GM23338 (cell line): ENCODE measurements around the gene SCAPER. TPM values are rescaled to one million over a fixed set of nuclear protein-coding genes. Genes with fewer than 3 reads are reported as not detected.

Source experiments
- ATAC-seq: fragments of 200-7000 bp; cut with Tn5 transposase; 3 replicates; pipeline ENCODE4 v1.9.1; 2020
- DNase-seq: peaks from one replicate; pipeline ENCODE4 v3.0.0-alpha.2; 2015; ENCODE audit warnings: low spot score
- H2AFZ ChIP-seq: fragments of 200-600 bp; sonication (generic); 2 replicates; pipeline ENCODE4 v1.8.0; 2016; ENCODE audit warnings: antibody characterized with exemption, mild to moderate bottlenecking, moderate library complexity
- H3F3A ChIP-seq: fragments of 200-600 bp; sonication (generic); replicated peaks from 2 replicates; pipeline ENCODE4 v1.8.0; 2017; ENCODE audit warnings: antibody characterized with exemption, mixed run types, low read depth
- H3K27ac ChIP-seq: fragments of 200-600 bp; sonication (generic); 2 replicates; pipeline ENCODE4 v1.6.1; 2016; ENCODE audit warnings: low read depth
- H3K27me3 ChIP-seq: fragments of 200-600 bp; sonication (generic); 2 replicates; pipeline ENCODE4 v1.8.0; 2016; ENCODE audit warnings: mild to moderate bottlenecking, mixed run types, moderate library complexity; ENCODE audit not compliant: insufficient read depth
- H3K36me3 ChIP-seq: fragments of 200-600 bp; sonication (generic); 2 replicates; pipeline ENCODE4 v1.8.0; 2016; ENCODE audit warnings: mild to moderate bottlenecking; ENCODE audit not compliant: insufficient read depth
- H3K4me1 ChIP-seq: fragments of 200-600 bp; sonication (generic); 2 replicates; pipeline ENCODE4 v1.8.0; 2016; ENCODE audit warnings: mild to moderate bottlenecking, moderate library complexity; ENCODE audit not compliant: insufficient read depth
- H3K4me2 ChIP-seq: fragments of 200-600 bp; sonication (generic); 2 replicates; pipeline ENCODE4 v1.7.1; 2017; ENCODE audit warnings: mixed run types
- H3K4me3 ChIP-seq: fragments of 200-600 bp; sonication (generic); 2 replicates; pipeline ENCODE4 v1.6.1; 2016; ENCODE audit warnings: mixed run types
- H3K79me2 ChIP-seq: fragments of 200-600 bp; sonication (generic); replicated peaks from 2 replicates; pipeline ENCODE4 v1.8.0; 2017; ENCODE audit warnings: mild to moderate bottlenecking; ENCODE audit not compliant: insufficient read depth
- H3K9me2 ChIP-seq: fragments of 200-600 bp; sonication (generic); 2 replicates; pipeline ENCODE4 v1.8.0; 2017; ENCODE audit not compliant: insufficient read depth
- H4K20me1 ChIP-seq: fragments of 200-600 bp; sonication (generic); replicated peaks from 2 replicates; pipeline ENCODE4 v1.8.0; 2017; ENCODE audit warnings: mild to moderate bottlenecking; ENCODE audit not compliant: insufficient read depth
- H3K27ac Mint-ChIP-seq: 2 replicates; pipeline ENCODE4 v1.8.0; 2020; ENCODE audit warnings: inconsistent platforms, mild to moderate bottlenecking, moderate library complexity, mixed read lengths
- H3K27me3 Mint-ChIP-seq: 3 replicates; pipeline ENCODE4 v1.8.0; 2022; ENCODE audit warnings: low read depth, mild to moderate bottlenecking, moderate library complexity, mixed read lengths, inconsistent platforms; ENCODE audit not compliant: insufficient read depth, poor library complexity
- H3K36me3 Mint-ChIP-seq: 3 replicates; pipeline ENCODE4 v1.8.0; 2021; ENCODE audit warnings: low read depth, mild to moderate bottlenecking, inconsistent platforms, moderate library complexity, mixed read lengths
- H3K4me1 Mint-ChIP-seq: 3 replicates; pipeline ENCODE4 v1.8.0; 2020; ENCODE audit warnings: mild to moderate bottlenecking, inconsistent platforms, mixed read lengths
- H3K4me3 Mint-ChIP-seq: 3 replicates; pipeline ENCODE4 v1.8.0; 2021; ENCODE audit warnings: moderate library complexity, mild to moderate bottlenecking, inconsistent platforms, mixed read lengths
- H3K9me3 Mint-ChIP-seq: 3 replicates; pipeline ENCODE4 v1.8.0; 2020; ENCODE audit warnings: moderate library complexity, mild to moderate bottlenecking, inconsistent platforms, mixed read lengths
- CREB1 ChIP-seq: fragments of 250-450 bp; sonication (Bioruptor Pico); IDR thresholded peaks from 2 replicates; pipeline ENCODE4 v1.5.0; 2020; ENCODE audit warnings: low read depth, mild to moderate bottlenecking, moderate library complexity
- ZNF114 ChIP-seq: fragments of 250-450 bp; sonication (Bioruptor Pico); IDR thresholded peaks from 2 replicates; pipeline ENCODE4 v1.5.0; 2020; ENCODE audit warnings: mild to moderate bottlenecking, moderate library complexity
- ZNF462 ChIP-seq: fragments of 250-450 bp; sonication (Bioruptor Pico); IDR thresholded peaks from 2 replicates; pipeline ENCODE4 v1.5.0; 2020; ENCODE audit warnings: mild to moderate bottlenecking, moderate library complexity
- polyA plus RNA-seq: library from polyadenylated mRNA; unstranded; fragments of >200 nt; fragmentation: Nextera tagmentation; extraction: Ambion mirVana; gene quantifications from 2 replicates; pipeline ENCODE4 v1.2.1, GENCODE V29; 2016
- total RNA-seq: library from RNA; depleted of rRNA; stranded (reverse); fragments of >200 nt; shearing (Covaris generic); gene quantifications from 2 replicates; pipeline ENCODE4 v1.2.3, GENCODE V29; 2014
- TF ChIP-seq, protein P1 (sequence below), 2 experiments: fragments of 200-600 bp in 1 of 2; sonication (generic) in 1 of 2; conservative IDR thresholded peaks; 2 replicates each; pipeline versions ENCODE4 v1.5.1 to v1.6.1; 2016 to 2017; ENCODE audit warnings: antibody characterized with exemption in 2 of 2, low read depth in 2 of 2, mild to moderate bottlenecking in 2 of 2, moderate library complexity in 1 of 2

The SCAPER gene
- total and polyA plus RNA-seq, 2 experiments from 2014 or later, result 9.1 to 17.6 TPM

GRCh38 chr15:76328106-76328696 lies 576.9 kb downstream of the SCAPER start:
- Histone ChIP-seq H3K36me3 (no peaks in the 10 kb centered on the region), H3K27ac (no peak overlapping the region), H3K4me1 (no peaks in the 10 kb centered on the region), H3K4me2 (no peak overlapping the region), H3F3A (no peaks in the 10 kb centered on the region), H3K27me3 (0 out of 2 replicates have a peak, but pooled peaks cover 4% of the 10 kb centered on the region), H2AFZ (no peak overlapping the region), H3K4me3 (no peak overlapping the region), H3K9me2 (no peaks in the 10 kb centered on the region), H4K20me1 (no peaks in the 10 kb centered on the region), H3K79me2 (no peaks in the 10 kb centered on the region)
- Mint-ChIP-seq H3K4me3 (no peak overlapping the region), H3K27me3 (peaks cover 11% of the 10 kb centered on the region), H3K36me3 (no peaks in the 10 kb centered on the region), H3K9me3 (no peaks in the 10 kb centered on the region), H3K27ac (no peak overlapping the region), H3K4me1 (peaks cover 7% of the 10 kb centered on the region; the same call in 2 of the 3 replicates)
- ATAC-seq (no peak), DNase-seq (no peak)
- TF ChIP-seq ZNF462 (CRISPR knock-in tag) (no peak), CREB1 (CRISPR knock-in tag) (no peak), ZNF114 (CRISPR knock-in tag) (no peak)
- TF ChIP-seq, protein P1, sequence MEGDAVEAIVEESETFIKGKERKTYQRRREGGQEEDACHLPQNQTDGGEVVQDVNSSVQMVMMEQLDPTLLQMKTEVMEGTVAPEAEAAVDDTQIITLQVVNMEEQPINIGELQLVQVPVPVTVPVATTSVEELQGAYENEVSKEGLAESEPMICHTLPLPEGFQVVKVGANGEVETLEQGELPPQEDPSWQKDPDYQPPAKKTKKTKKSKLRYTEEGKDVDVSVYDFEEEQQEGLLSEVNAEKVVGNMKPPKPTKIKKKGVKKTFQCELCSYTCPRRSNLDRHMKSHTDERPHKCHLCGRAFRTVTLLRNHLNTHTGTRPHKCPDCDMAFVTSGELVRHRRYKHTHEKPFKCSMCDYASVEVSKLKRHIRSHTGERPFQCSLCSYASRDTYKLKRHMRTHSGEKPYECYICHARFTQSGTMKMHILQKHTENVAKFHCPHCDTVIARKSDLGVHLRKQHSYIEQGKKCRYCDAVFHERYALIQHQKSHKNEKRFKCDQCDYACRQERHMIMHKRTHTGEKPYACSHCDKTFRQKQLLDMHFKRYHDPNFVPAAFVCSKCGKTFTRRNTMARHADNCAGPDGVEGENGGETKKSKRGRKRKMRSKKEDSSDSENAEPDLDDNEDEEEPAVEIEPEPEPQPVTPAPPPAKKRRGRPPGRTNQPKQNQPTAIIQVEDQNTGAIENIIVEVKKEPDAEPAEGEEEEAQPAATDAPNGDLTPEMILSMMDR (conservative IDR thresholded peaks at IDR 0.05; ENCODE audit: low read depth in 2 of 2), result no peak
